Endothelial cell of umbilical vein (primary cell): ENCODE data around the gene FAM168B. TPM values are rescaled to one million over a fixed set of nuclear protein-coding genes. Genes with fewer than 3 reads are reported as not detected.

ENCODE experiments used
- BruUV-seq: library from RNA; stranded (reverse); fragments of 400-500 nt; replicated peaks from 2 replicates; lab custom pipeline; 2021; lab: Mats Ljungman, UMichigan
- CTCF ChIA-PET: fragments of 300-600, 350-600 bp; sonication (Branson Sonifier 250); formaldehyde crosslinking; loops from one replicate; lab custom pipeline; 2021; ENCODE audit warnings: antibody characterized with exemption, inconsistent platforms; lab: Charles Lee
- POLR2A ChIA-PET: fragments of 300-600, 350-600 bp; sonication (Branson Sonifier 250); formaldehyde crosslinking; loops from one replicate; lab custom pipeline; 2021; ENCODE audit warnings: antibody characterized with exemption, inconsistent platforms; lab: Charles Lee
- DNase-seq: peaks from one replicate; pipeline ENCODE4 v3.0.0-alpha.2; 2011; ENCODE audit warnings: low read depth, low spot score
- FAIRE-seq: peaks from 2 replicates; lab custom pipeline; 2011; peaks lifted over from hg19 to GRCh38; lab: Jason Lieb, UNC
- H2AFZ ChIP-seq: 2 replicates; pipeline ENCODE4 v1.6.0; 2012; ENCODE audit warnings: low read depth, low read length, control low read depth, inconsistent platforms
- H3K27ac ChIP-seq: 2 replicates; pipeline ENCODE4 v1.5.1; 2011; ENCODE audit warnings: low read depth, mild to moderate bottlenecking, control low read depth, low read length, moderate library complexity; ENCODE audit not compliant: insufficient read depth
- H3K27me3 ChIP-seq, 2 experiments: 2 replicates each; pipeline versions ENCODE4 v1.6.0 to v1.6.1; 2011; ENCODE audit warnings: low read length in 2 of 2, mixed read lengths in 1 of 2; ENCODE audit not compliant: control insufficient read depth in 2 of 2, insufficient read depth in 2 of 2
- H3K36me3 ChIP-seq, 2 experiments: 2 replicates in 1 of 2; 3 replicates in 1 of 2; pipeline ENCODE4 v1.5.1; 2011; ENCODE audit warnings: low read length in 2 of 2, mild to moderate bottlenecking in 1 of 2, moderate library complexity in 1 of 2; ENCODE audit not compliant: control insufficient read depth in 2 of 2, insufficient read depth in 2 of 2; ENCODE audit errors: extremely low read depth in 1 of 2
- H3K4me1 ChIP-seq: 3 replicates; pipeline ENCODE4 v1.5.1; 2011; ENCODE audit warnings: mild to moderate bottlenecking, low read length; ENCODE audit not compliant: control insufficient read depth, insufficient read depth; ENCODE audit errors: extremely low read depth
- H3K4me2 ChIP-seq: 2 replicates; pipeline ENCODE4 v1.6.1; 2011; ENCODE audit warnings: low read length, control low read depth, mixed read lengths; ENCODE audit not compliant: insufficient read depth
- H3K4me3 ChIP-seq, 3 experiments: fragments of 200-600 bp in 1 of 3; sonication (generic), shearing (Covaris generic) in 1 of 3; replicated peaks in 1 of 3; 2 replicates each; pipeline ENCODE4 v1.5.1; 2011 to 2016; ENCODE audit warnings: control low read depth in 3 of 3, low read length in 3 of 3, mild to moderate bottlenecking in 2 of 3, inconsistent platforms in 1 of 3, low read depth in 1 of 3, moderate library complexity in 1 of 3; ENCODE audit not compliant: insufficient read depth in 1 of 3
- H3K79me2 ChIP-seq: 2 replicates; pipeline ENCODE4 v1.6.0; 2012; ENCODE audit warnings: low read length, inconsistent platforms; ENCODE audit not compliant: control insufficient read depth, insufficient read depth
- H3K9ac ChIP-seq: replicated peaks from 2 replicates; pipeline ENCODE3; 2011; ENCODE audit warnings: low read length, control low read depth; ENCODE audit not compliant: insufficient read depth; ENCODE audit errors: extremely low read depth
- H3K9me1 ChIP-seq: replicated peaks from 3 replicates; pipeline ENCODE4 v1.6.0; 2011; ENCODE audit warnings: mild to moderate bottlenecking, low read length; ENCODE audit not compliant: control insufficient read depth, insufficient read depth; ENCODE audit errors: extremely low read depth
- H3K9me3 ChIP-seq: replicated peaks from 2 replicates; pipeline ENCODE4 v1.5.1; 2012; ENCODE audit warnings: low read length, inconsistent platforms; ENCODE audit not compliant: control insufficient read depth, insufficient read depth
- H4K20me1 ChIP-seq: replicated peaks from 2 replicates; pipeline ENCODE3; 2011; ENCODE audit warnings: mild to moderate bottlenecking, low read length; ENCODE audit not compliant: control insufficient read depth, insufficient read depth; ENCODE audit errors: extremely low read depth
- CTCF ChIP-seq, 2 donors: IDR thresholded peaks; 1 replicate in 1 of 2; 2 replicates in 1 of 2; pipeline ENCODE4 v1.5.1; 2011; ENCODE audit warnings: low read length in 2 of 2, mild to moderate bottlenecking in 2 of 2, moderate library complexity in 2 of 2, control low read depth in 1 of 2, inconsistent platforms in 1 of 2, low read depth in 1 of 2; ENCODE audit not compliant: insufficient read depth in 1 of 2; ENCODE audit errors: extremely low read depth in 1 of 2
- EZH2 ChIP-seq: IDR thresholded peaks from 2 replicates; pipeline ENCODE4 v1.6.1; 2012; ENCODE audit warnings: borderline replicate concordance, low read depth, mild to moderate bottlenecking, moderate library complexity, low read length, inconsistent platforms; ENCODE audit not compliant: severe bottlenecking
- FOS ChIP-seq: IDR thresholded peaks from 2 replicates; pipeline ENCODE4 v1.6.1; 2011; ENCODE audit warnings: mild to moderate bottlenecking, low read length, moderate library complexity, borderline replicate concordance; ENCODE audit not compliant: insufficient read depth
- GATA2 ChIP-seq: IDR thresholded peaks from 2 replicates; pipeline ENCODE4 v1.7.0; 2011; ENCODE audit warnings: low read depth, mild to moderate bottlenecking, moderate library complexity, mixed read lengths, low read length; ENCODE audit not compliant: insufficient read length, insufficient read depth
- JUN ChIP-seq: IDR thresholded peaks from 2 replicates; pipeline ENCODE4 v1.6.1; 2011; ENCODE audit warnings: borderline replicate concordance, low read depth; ENCODE audit not compliant: insufficient read length, insufficient read depth
- MAX ChIP-seq: IDR thresholded peaks from 2 replicates; pipeline ENCODE4 v1.6.1; 2011; ENCODE audit not compliant: insufficient read depth, insufficient read length
- MYC ChIP-seq: IDR thresholded peaks from one replicate; pipeline ENCODE4 v1.6.1; 2011; ENCODE audit warnings: mild to moderate bottlenecking, low read depth, low read length
- POLR2A ChIP-seq: IDR thresholded peaks from 2 replicates; pipeline ENCODE4 v1.6.1; 2012; ENCODE audit warnings: low read depth, mild to moderate bottlenecking, control low read depth, low read length
- POLR2AphosphoS5 ChIP-seq: IDR thresholded peaks from 2 replicates; pipeline ENCODE4 v1.6.1; 2012; ENCODE audit warnings: low read depth, mild to moderate bottlenecking, control low read depth, low read length, moderate library complexity; ENCODE audit not compliant: insufficient read depth
- dilution Hi-C: fragments of 300-500 bp; cut with MboI; formaldehyde crosslinking; loops from one replicate; pipeline ENCODE4 v1.15.0; 2019; ENCODE audit warnings: low sequenced_read_pairs; ENCODE audit not compliant: extremely low pct_ligation_motif_present
- intact Hi-C: fragments of 100-400 bp; cut with micrococcal nuclease; formaldehyde crosslinking; loops from one replicate; pipeline ENCODE4 v1.10.0; 2022
- polyA plus RNA-seq, 4 experiments: library from polyadenylated mRNA; depleted of rRNA in 3 of 4; stranded (reverse) in 3 of 4; unstranded in 1 of 4; fragments of >200 nt; gene quantifications; 2 replicates each; pipeline versions ENCODE4 v1.2.1 to v1.2.3, GENCODE V29; 2011 to 2012; ENCODE audit warnings: missing spikeins in 1 of 4
- total RNA-seq: library from RNA; stranded (reverse); gene quantifications from 2 replicates; pipeline ENCODE4 v1.2.3, GENCODE V29; 2021

The FAM168B gene
- total and polyA plus RNA-seq, 2 donors (not counting 3 experiments of a cell fraction or from before 2014, with no cell fraction given): 109 to 183 TPM

- no TSS peak for BruUV-seq
- no peak for FAIRE-seq
- POLR2A ChIA-PET: no interaction called here
- TF ChIP-seq MYC: no peak
- TF ChIP-seq FOS: no peak
- no peak for TF ChIP-seq POLR2AphosphoS5
- TF ChIP-seq CTCF (IDR thresholded peaks at IDR 0.05; ENCODE audit: extremely low read depth in 1 of 2, insufficient read depth in 1 of 2, low read depth in 1 of 2, low read length in 2 of 2): no peak
- no peak for TF ChIP-seq POLR2A
- no peak for TF ChIP-seq JUN
- no peak for TF ChIP-seq MAX
- TF ChIP-seq EZH2: no peak
- TF ChIP-seq GATA2: no peak
- dilution Hi-C loops: no loop called here
- Histone ChIP-seq H3K27ac (no peak overlapping the region), H4K20me1 (no peaks in the 10 kb centered on the region), H3K36me3 (peaks cover 2 to 19% of the 10 kb centered on the region in 2 experiments), H2AFZ (no peak overlapping the region), H3K4me1 (no peaks in the 10 kb centered on the region), H3K4me3 (no peak overlapping the region), H3K9ac (no peak overlapping the region), H3K9me3 (no peaks in the 10 kb centered on the region), H3K4me2 (no peak overlapping the region), H3K9me1 (no peaks in the 10 kb centered on the region), H3K79me2 (peaks cover 2% of the 10 kb centered on the region), H3K27me3 (no peaks in the 10 kb centered on the region)
- intact Hi-C loops: no loop called here
- CTCF ChIA-PET: interaction anchor here (1.0 to 2.6 kb wide), 4 partner anchors 10 to 335 kb away, joined by 3 to 11 read pairs (median 4); no protein-coding TSS in a partner anchor
- DNase-seq: no peak
These were observed 39.5 kb upstream of the FAM168B start for GRCh38 chr2:131132729-131133128.
